SU-DHL-6 (cell line): Measurements from ENCODE around the gene DNM1L.

Experiments used
- EZH2phosphoT487 ChIP-seq: fragments of 200-600 bp; sonication (generic), shearing (Covaris generic); conservative IDR thresholded peaks from 2 replicates; pipeline ENCODE4 v1.6.1; 2018; ENCODE audit warnings: mild to moderate bottlenecking, antibody characterized with exemption, low read length, moderate library complexity, mixed read lengths
- TF ChIP-seq, protein P1 (sequence below): fragments of 200-600 bp; sonication (generic); IDR thresholded peaks from one replicate; pipeline ENCODE4 v1.5.1; 2017; ENCODE audit warnings: antibody characterized with exemption, mild to moderate bottlenecking, low read length, moderate library complexity; ENCODE audit not compliant: insufficient read depth, poor library complexity, severe bottlenecking

DNA sequence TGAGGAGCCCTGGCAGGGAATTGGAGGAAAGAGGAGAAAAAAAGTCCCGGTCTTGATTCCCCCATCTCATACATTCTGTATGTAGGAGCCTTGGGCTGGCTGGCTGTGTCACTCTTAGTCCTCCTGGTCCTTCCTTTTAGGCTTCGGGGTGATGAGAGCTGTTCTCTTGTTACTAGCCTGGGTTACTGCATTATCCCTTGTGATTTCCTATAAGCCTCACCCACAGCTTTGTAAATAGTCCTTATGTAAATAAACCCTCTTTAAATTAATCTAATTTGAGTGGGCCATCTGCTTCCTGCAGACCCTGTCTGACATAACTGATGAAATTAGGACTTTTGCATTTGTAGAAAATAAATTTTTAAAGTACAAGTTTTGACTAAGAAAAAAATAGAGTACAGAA is 19.2 kb downstream of the DNM1L start:
- TF ChIP-seq, protein P1, sequence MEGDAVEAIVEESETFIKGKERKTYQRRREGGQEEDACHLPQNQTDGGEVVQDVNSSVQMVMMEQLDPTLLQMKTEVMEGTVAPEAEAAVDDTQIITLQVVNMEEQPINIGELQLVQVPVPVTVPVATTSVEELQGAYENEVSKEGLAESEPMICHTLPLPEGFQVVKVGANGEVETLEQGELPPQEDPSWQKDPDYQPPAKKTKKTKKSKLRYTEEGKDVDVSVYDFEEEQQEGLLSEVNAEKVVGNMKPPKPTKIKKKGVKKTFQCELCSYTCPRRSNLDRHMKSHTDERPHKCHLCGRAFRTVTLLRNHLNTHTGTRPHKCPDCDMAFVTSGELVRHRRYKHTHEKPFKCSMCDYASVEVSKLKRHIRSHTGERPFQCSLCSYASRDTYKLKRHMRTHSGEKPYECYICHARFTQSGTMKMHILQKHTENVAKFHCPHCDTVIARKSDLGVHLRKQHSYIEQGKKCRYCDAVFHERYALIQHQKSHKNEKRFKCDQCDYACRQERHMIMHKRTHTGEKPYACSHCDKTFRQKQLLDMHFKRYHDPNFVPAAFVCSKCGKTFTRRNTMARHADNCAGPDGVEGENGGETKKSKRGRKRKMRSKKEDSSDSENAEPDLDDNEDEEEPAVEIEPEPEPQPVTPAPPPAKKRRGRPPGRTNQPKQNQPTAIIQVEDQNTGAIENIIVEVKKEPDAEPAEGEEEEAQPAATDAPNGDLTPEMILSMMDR = no peak
- TF ChIP-seq EZH2phosphoT487 = no peak
